H9 (cell line): Measurements from ENCODE around the gene DBI. TPM values are rescaled to one million over a fixed set of nuclear protein-coding genes. Genes with fewer than 3 reads are reported as not detected.

Source experiments
- DNase-seq: peaks from one replicate; pipeline ENCODE4 v3.0.0-alpha.2; 2017
- H2AFZ ChIP-seq: one replicate; pipeline ENCODE4 v1.6.1; 2013; ENCODE audit warnings: mild to moderate bottlenecking, low read length, control low read depth, moderate library complexity
- H2AK5ac ChIP-seq: 2 replicates; pipeline ENCODE4 v1.6.1; 2013; ENCODE audit warnings: low read length, control low read depth, mixed read lengths; ENCODE audit not compliant: insufficient read length
- H2BK120ac ChIP-seq: one replicate; pipeline ENCODE4 v1.6.1; 2013; ENCODE audit warnings: low read depth, mild to moderate bottlenecking, low read length, control low read depth, inconsistent platforms; ENCODE audit not compliant: poor library complexity, severe bottlenecking
- H2BK12ac ChIP-seq: 2 replicates; pipeline ENCODE4 v1.6.1; 2013; ENCODE audit warnings: low read length, control low read depth, mixed read lengths, low read depth; ENCODE audit not compliant: insufficient read length
- H2BK15ac ChIP-seq: 2 replicates; pipeline ENCODE4 v1.6.1; 2013; ENCODE audit warnings: low read depth, low read length, control low read depth
- H2BK20ac ChIP-seq: one replicate; pipeline ENCODE4 v1.6.1; 2013; ENCODE audit warnings: low read depth, mild to moderate bottlenecking, low read length, control low read depth, inconsistent platforms; ENCODE audit not compliant: poor library complexity, severe bottlenecking
- H2BK5ac ChIP-seq: 2 replicates; pipeline ENCODE4 v1.6.1; 2013; ENCODE audit warnings: low read length, control low read depth, mixed read lengths; ENCODE audit not compliant: insufficient read length
- H3K14ac ChIP-seq: 2 replicates; pipeline ENCODE4 v1.6.1; 2013; ENCODE audit warnings: low read length, control low read depth; ENCODE audit not compliant: insufficient read depth
- H3K18ac ChIP-seq: 2 replicates; pipeline ENCODE4 v1.6.1; 2013; ENCODE audit warnings: low read depth, mild to moderate bottlenecking, mixed read lengths, low read length, control low read depth; ENCODE audit not compliant: insufficient read length
- H3K23ac ChIP-seq: 2 replicates; pipeline ENCODE4 v1.6.1; 2013; ENCODE audit warnings: low read length, control low read depth, mixed read lengths, low read depth; ENCODE audit not compliant: insufficient read length
- H3K23me2 ChIP-seq: 2 replicates; pipeline ENCODE4 v1.6.1; 2013; ENCODE audit warnings: low read depth, mild to moderate bottlenecking, mixed read lengths, low read length, control low read depth; ENCODE audit not compliant: insufficient read length, poor library complexity, severe bottlenecking
- H3K27ac ChIP-seq: 2 replicates; pipeline ENCODE4 v1.5.1; 2013; ENCODE audit warnings: low read length, control low read depth, mixed read lengths, low read depth; ENCODE audit not compliant: insufficient read length
- H3K27me3 ChIP-seq: 2 replicates; pipeline ENCODE4 v1.6.1; 2013; ENCODE audit warnings: low read length, control low read depth, inconsistent platforms; ENCODE audit not compliant: insufficient read depth
- H3K4ac ChIP-seq: 2 replicates; pipeline ENCODE4 v1.6.1; 2013; ENCODE audit warnings: low read depth, mild to moderate bottlenecking, control low read depth, inconsistent platforms, low read length, moderate library complexity
- H3K4me1 ChIP-seq: 2 replicates; pipeline ENCODE4 v1.6.1; 2013; ENCODE audit warnings: low read length, control low read depth, inconsistent platforms; ENCODE audit not compliant: insufficient read depth
- H3K4me2 ChIP-seq: 2 replicates; pipeline ENCODE4 v1.6.1; 2013; ENCODE audit warnings: low read length, control low read depth, mixed read lengths; ENCODE audit not compliant: insufficient read length, insufficient read depth
- H3K56ac ChIP-seq: 2 replicates; pipeline ENCODE4 v1.6.1; 2013; ENCODE audit warnings: low read depth, mild to moderate bottlenecking, mixed read lengths, low read length, control low read depth; ENCODE audit not compliant: insufficient read length
- H3K79me1 ChIP-seq: 2 replicates; pipeline ENCODE4 v1.6.1; 2013; ENCODE audit warnings: low read depth, mild to moderate bottlenecking, moderate library complexity, low read length, control low read depth, inconsistent platforms; ENCODE audit not compliant: insufficient read depth, poor library complexity, severe bottlenecking
- H3K79me2 ChIP-seq: 2 replicates; pipeline ENCODE4 v1.6.1; 2013; ENCODE audit warnings: low read length, control low read depth, inconsistent platforms; ENCODE audit not compliant: insufficient read depth
- H3K9ac ChIP-seq: 2 replicates; pipeline ENCODE4 v1.6.1; 2013; ENCODE audit warnings: low read length, control low read depth, mixed read lengths; ENCODE audit not compliant: insufficient read length; ENCODE audit errors: extremely low read depth
- H3K9me3 ChIP-seq: one replicate; pipeline ENCODE4 v1.6.1; 2013; ENCODE audit warnings: low read depth, low read length, inconsistent platforms; ENCODE audit not compliant: control insufficient read depth
- H3T11ph ChIP-seq: one replicate; pipeline ENCODE4 v1.6.1; 2013; ENCODE audit warnings: mild to moderate bottlenecking, low read length, control low read depth, inconsistent platforms
- H4K20me1 ChIP-seq: one replicate; pipeline ENCODE4 v1.6.1; 2013; ENCODE audit not compliant: control insufficient read depth, insufficient read length, insufficient read depth
- H4K5ac ChIP-seq: 2 replicates; pipeline ENCODE4 v1.6.1; 2013; ENCODE audit warnings: low read depth, mild to moderate bottlenecking, mixed read lengths, low read length, control low read depth; ENCODE audit not compliant: insufficient read length
- H4K8ac ChIP-seq: replicated peaks from 2 replicates; pipeline ENCODE4 v1.6.1; 2013; ENCODE audit warnings: low read length, control low read depth, mixed read lengths, low read depth; ENCODE audit not compliant: insufficient read length
- H4K91ac ChIP-seq: 2 replicates; pipeline ENCODE4 v1.6.1; 2013; ENCODE audit warnings: low read depth, mild to moderate bottlenecking, moderate library complexity, mixed read lengths, low read length, control low read depth; ENCODE audit not compliant: insufficient read length
- H3K27ac Mint-ChIP-seq, 3 experiments: 2 replicates in 2 of 3; 3 replicates in 1 of 3; pipeline ENCODE4 v1.8.0; 2020 to 2021; ENCODE audit warnings: mixed read lengths in 3 of 3, mild to moderate bottlenecking in 1 of 3, moderate library complexity in 1 of 3
- H3K27me3 Mint-ChIP-seq: 2 replicates; pipeline ENCODE4 v1.8.0; 2021; ENCODE audit warnings: low read depth, mild to moderate bottlenecking, moderate library complexity, mixed read lengths
- H3K36me3 Mint-ChIP-seq, 3 experiments: 2 replicates in 2 of 3; 3 replicates in 1 of 3; pipeline ENCODE4 v1.8.0; 2020 to 2021; ENCODE audit warnings: low read depth in 3 of 3, mixed read lengths in 3 of 3; ENCODE audit not compliant: insufficient read depth in 1 of 3
- H3K4me1 Mint-ChIP-seq, 2 experiments: 2 replicates each; pipeline ENCODE4 v1.8.0; 2020; ENCODE audit warnings: mixed read lengths in 2 of 2
- H3K4me3 Mint-ChIP-seq, 2 experiments: 2 replicates in 1 of 2; 3 replicates in 1 of 2; pipeline ENCODE4 v1.8.0; 2020 to 2021; ENCODE audit warnings: mild to moderate bottlenecking in 2 of 2, mixed read lengths in 2 of 2, moderate library complexity in 1 of 2
- H3K9me3 Mint-ChIP-seq, 2 experiments: 2 replicates in 1 of 2; 3 replicates in 1 of 2; pipeline ENCODE4 v1.8.0; 2020; ENCODE audit warnings: mild to moderate bottlenecking in 2 of 2, mixed read lengths in 2 of 2, moderate library complexity in 1 of 2
- WGBS: extraction: QIAGEN DNeasy Blood & Tissue Kit; methylation state at CpG from one replicate; pipeline ENCODE4 v1.1.7; 2013; ENCODE audit warnings: missing lambda C conversion rate, low lambda C conversion rate, mixed read lengths; ENCODE audit not compliant: insufficient read length; ENCODE audit errors: extremely low coverage; 5-methylcytosine and 5-hydroxymethylcytosine counted together
- total RNA-seq: library from RNA; stranded (reverse); gene quantifications from 2 replicates; pipeline ENCODE4 v1.2.1, GENCODE V29; 2021
- TF ChIP-seq, protein P1 (sequence below): fragments of 200-600 bp; sonication (generic); conservative IDR thresholded peaks from 3 replicates; pipeline ENCODE4 v1.8.0; 2021; ENCODE audit warnings: antibody characterized with exemption, mild to moderate bottlenecking

Gene DBI
- total RNA-seq, 1 experiment from 2014 or later: 127 TPM

- no peak overlapping the region for H3T11ph ChIP-seq
- H3K23ac ChIP-seq: no peak overlapping the region
- DNase-seq: no peak
- H3K4me1 ChIP-seq: no peaks in the 10 kb centered on the region
- H3K27me3 ChIP-seq: no peaks in the 10 kb centered on the region
- Mint-ChIP-seq H3K27ac (no peak overlapping the region), H3K27me3 (no peaks in the 10 kb centered on the region; the same call in 1 of the 2 replicates), H3K36me3 (no peaks in the 10 kb centered on the region), H3K9me3 (no peaks in the 10 kb centered on the region), H3K4me1 (peaks cover 2 to 3% of the 10 kb centered on the region in 2 experiments; a peak in 3 of 4 replicates), H3K4me3 (no peak overlapping the region)
- H3K9ac ChIP-seq: no peak overlapping the region
- H3K18ac ChIP-seq: no peak overlapping the region
- no peak overlapping the region for H3K4ac ChIP-seq
- no peak overlapping the region for H2BK120ac ChIP-seq
- no peak overlapping the region for H2BK15ac ChIP-seq
- H2BK5ac ChIP-seq: no peak overlapping the region
- H3K79me2 ChIP-seq: no peaks in the 10 kb centered on the region
- TF ChIP-seq, protein P1, sequence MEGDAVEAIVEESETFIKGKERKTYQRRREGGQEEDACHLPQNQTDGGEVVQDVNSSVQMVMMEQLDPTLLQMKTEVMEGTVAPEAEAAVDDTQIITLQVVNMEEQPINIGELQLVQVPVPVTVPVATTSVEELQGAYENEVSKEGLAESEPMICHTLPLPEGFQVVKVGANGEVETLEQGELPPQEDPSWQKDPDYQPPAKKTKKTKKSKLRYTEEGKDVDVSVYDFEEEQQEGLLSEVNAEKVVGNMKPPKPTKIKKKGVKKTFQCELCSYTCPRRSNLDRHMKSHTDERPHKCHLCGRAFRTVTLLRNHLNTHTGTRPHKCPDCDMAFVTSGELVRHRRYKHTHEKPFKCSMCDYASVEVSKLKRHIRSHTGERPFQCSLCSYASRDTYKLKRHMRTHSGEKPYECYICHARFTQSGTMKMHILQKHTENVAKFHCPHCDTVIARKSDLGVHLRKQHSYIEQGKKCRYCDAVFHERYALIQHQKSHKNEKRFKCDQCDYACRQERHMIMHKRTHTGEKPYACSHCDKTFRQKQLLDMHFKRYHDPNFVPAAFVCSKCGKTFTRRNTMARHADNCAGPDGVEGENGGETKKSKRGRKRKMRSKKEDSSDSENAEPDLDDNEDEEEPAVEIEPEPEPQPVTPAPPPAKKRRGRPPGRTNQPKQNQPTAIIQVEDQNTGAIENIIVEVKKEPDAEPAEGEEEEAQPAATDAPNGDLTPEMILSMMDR: no peak
- H3K14ac ChIP-seq: no peak overlapping the region
- H2AFZ ChIP-seq: no peak overlapping the region
- H3K23me2 ChIP-seq: no peaks in the 10 kb centered on the region
- no CpG with 5 or more reads among the region's 6 CpGs for WGBS
- H3K79me1 ChIP-seq: no peaks in the 10 kb centered on the region
- H3K4me2 ChIP-seq: no peak overlapping the region
- no peak overlapping the region for H3K27ac ChIP-seq
- H3K9me3 ChIP-seq: no peaks in the 10 kb centered on the region
- H4K20me1 ChIP-seq: no peaks in the 10 kb centered on the region
- no peak overlapping the region for H2BK12ac ChIP-seq
- H2BK20ac ChIP-seq: no peak overlapping the region
- no peak overlapping the region for H4K5ac ChIP-seq
- H3K56ac ChIP-seq: no peak overlapping the region
- H2AK5ac ChIP-seq: no peak overlapping the region
- no peak overlapping the region for H4K91ac ChIP-seq
- H4K8ac ChIP-seq: no peak overlapping the region
Measured at GRCh38 chr2:119327431-119327830, 39.3 kb upstream of the DBI start.
